ENCODE measurements around the gene REM1. TPM values are rescaled to one million over a fixed set of nuclear protein-coding genes. Genes with fewer than 3 reads are reported as not detected.
A peak's percentile ranks its signal among the peaks of the same experiment; 100 is the strongest.

The REM1 gene
- total and polyA plus RNA-seq, 3 donors from 2014 or later = 1.9 to 3.4 (median 2.6) TPM

GRCh38 chr20:31494131-31494530 is 19.0 kb downstream of the REM1 start:
- WGBS, 2 donors = 58 to 65% methylated on average over 2 of the region's 2 CpGs

GRCh38 chr20:31496761-31497295 is 21.7 kb downstream of the REM1 start:
- no peaks in the 10 kb centered on the region for H3K27me3 ChIP-seq
- H3K27ac ChIP-seq = peak overlapping the region; percentile 55 to 83
- H3K4me3 ChIP-seq = no peak overlapping the region
- H3K9me3 ChIP-seq = no peaks in the 10 kb centered on the region
- H3K36me3 ChIP-seq (ENCODE audit: low read depth, missing control alignments) = no peaks in the 10 kb centered on the region
- peaks cover 10% of the 10 kb centered on the region for H3K4me1 ChIP-seq
- peak; percentile 68 for DNase-seq
- intact Hi-C loops (cut with DNase I; ENCODE audit: low total_unique reads) = no loop called here
- no peak for TF ChIP-seq POLR2A (IDR thresholded peaks at IDR 0.05)
- TF ChIP-seq CTCF (IDR thresholded peaks at IDR 0.05) = no peak
- 39 to 60% methylated on average over 9 to 15 of the region's 15 CpGs for WGBS, 2 donors

More at GRCh38 chr20:31494131-31494530, 19.0 kb downstream of the REM1 start:
- Histone ChIP-seq H3K36me3 (ENCODE audit: low read depth, missing control alignments) (no peaks in the 10 kb centered on the region), H3K4me3 (no peak overlapping the region), H3K27ac (no peak overlapping the region), H3K9me3 (no peaks in the 10 kb centered on the region), H3K4me1 (peaks cover 10% of the 10 kb centered on the region), H3K27me3 (no peaks in the 10 kb centered on the region)
- intact Hi-C loops (cut with DNase I; ENCODE audit: low total_unique reads) = no loop called here
- DNase-seq = no peak
- peak in 2 of 3 experiments; percentile 7 to 34 for TF ChIP-seq CTCF (IDR thresholded peaks at IDR 0.05)
- TF ChIP-seq POLR2A (IDR thresholded peaks at IDR 0.05) = no peak

GRCh38 chr20:31497838-31498540 is 22.9 kb downstream of the REM1 start:
- no peak overlapping the region for H3K4me3 ChIP-seq
- H3K9me3 ChIP-seq = no peaks in the 10 kb centered on the region
- peaks cover 10% of the 10 kb centered on the region for H3K4me1 ChIP-seq
- intact Hi-C loops (cut with DNase I; ENCODE audit: low total_unique reads) = no loop called here
- no peaks in the 10 kb centered on the region for H3K27me3 ChIP-seq
- H3K27ac ChIP-seq = peak overlapping the region in 1 of 2 donors; percentile 83
- 55 to 60% methylated on average over 5 to 6 of the region's 6 CpGs for WGBS, 2 donors
- no peak for TF ChIP-seq CTCF (IDR thresholded peaks at IDR 0.05)
- no peak for TF ChIP-seq POLR2A (IDR thresholded peaks at IDR 0.05)
- DNase-seq = no peak
- no peaks in the 10 kb centered on the region for H3K36me3 ChIP-seq (ENCODE audit: low read depth, missing control alignments)

GRCh38 chr20:31500527-31500926 is 25.4 kb downstream of the REM1 start:
- TF ChIP-seq CTCF (IDR thresholded peaks at IDR 0.05) (no peak), POLR2A (IDR thresholded peaks at IDR 0.05) (no peak)
- H3K27ac ChIP-seq = no peak overlapping the region
- 50 to 56% methylated on average over 1 of the region's 1 CpG for WGBS, 2 donors
- intact Hi-C loops (cut with DNase I; ENCODE audit: low total_unique reads) = loop anchor here (5.0 kb wide), 1 partner anchor 38 kb away; no protein-coding TSS in a partner anchor
- no peak for DNase-seq
- H3K9me3 ChIP-seq = no peaks in the 10 kb centered on the region
- H3K27me3 ChIP-seq = no peaks in the 10 kb centered on the region
- H3K4me1 ChIP-seq = peaks cover 10% of the 10 kb centered on the region
- no peaks in the 10 kb centered on the region for H3K36me3 ChIP-seq (ENCODE audit: low read depth, missing control alignments)
- H3K4me3 ChIP-seq = no peak overlapping the region
